GM18519 (cell line): ENCODE data around the gene USP19.

Source experiments
- ATAC-seq: cut with Tn5 transposase; IDR thresholded peaks from one replicate; pipeline ENCODE4 v1.9.1; 2021; ENCODE audit warnings: mild to moderate bottlenecking, moderate library complexity; ENCODE audit not compliant: unreplicated experiment, low FRiP score

The USP19 gene

DNA sequence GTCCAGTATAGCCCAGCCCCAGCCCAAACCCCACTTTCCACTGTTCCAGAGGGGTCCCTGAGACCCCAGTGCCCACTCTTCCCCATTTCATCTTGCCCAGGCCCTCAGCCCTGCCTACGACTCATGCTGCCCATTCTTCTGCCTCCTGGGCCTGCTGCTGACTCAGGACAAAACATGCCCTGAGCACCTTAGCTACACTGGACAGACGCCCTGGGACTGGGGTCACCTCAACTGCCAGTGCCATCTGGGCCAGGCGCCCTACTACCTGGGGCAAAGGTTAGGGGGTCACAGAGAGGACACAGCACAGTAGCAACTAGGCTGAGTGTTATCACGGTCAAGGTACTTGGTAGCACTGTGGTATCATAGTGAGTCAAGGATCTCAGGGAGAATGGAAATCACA lies 14.9 kb upstream of the USP19 start:
- no peak for ATAC-seq

DNA sequence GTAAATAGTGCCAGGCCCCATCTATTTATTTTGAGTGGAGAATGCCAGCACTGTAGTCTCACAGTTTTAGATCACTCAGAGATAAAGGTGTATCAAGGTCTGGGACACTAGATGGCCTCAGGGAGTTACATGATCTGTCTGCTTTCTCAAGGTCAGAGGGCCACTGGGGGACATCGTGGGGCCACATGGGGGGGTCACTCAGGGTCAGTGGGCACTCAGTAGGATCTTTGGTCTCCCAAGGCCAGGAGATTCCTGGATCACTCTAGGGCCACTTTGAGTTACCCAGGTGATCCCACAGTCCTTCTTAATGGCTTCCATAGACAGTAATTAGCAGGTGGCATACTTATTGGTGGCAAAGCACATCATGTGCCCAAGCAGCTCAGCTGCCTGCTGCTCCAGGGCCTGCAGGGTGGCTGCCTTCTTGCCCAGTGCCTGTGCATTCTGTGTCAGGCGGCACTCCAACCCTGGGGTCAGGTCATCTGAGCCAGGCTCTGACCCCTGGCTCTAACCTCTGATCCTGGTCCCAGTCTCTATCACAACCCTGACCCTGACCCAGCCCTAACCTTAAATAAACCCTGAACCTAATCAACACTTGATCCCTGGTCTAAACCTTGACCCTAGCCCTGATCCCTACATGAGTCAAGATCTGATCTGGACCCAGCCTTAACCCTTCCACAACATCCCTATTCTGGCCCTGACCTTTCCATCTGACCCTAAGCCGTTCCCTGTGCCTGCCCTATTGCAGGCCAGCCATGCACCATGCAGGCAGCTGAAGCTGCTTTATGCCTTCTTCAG lies 14.0 kb upstream of the USP19 start:
- ATAC-seq, result no peak

DNA sequence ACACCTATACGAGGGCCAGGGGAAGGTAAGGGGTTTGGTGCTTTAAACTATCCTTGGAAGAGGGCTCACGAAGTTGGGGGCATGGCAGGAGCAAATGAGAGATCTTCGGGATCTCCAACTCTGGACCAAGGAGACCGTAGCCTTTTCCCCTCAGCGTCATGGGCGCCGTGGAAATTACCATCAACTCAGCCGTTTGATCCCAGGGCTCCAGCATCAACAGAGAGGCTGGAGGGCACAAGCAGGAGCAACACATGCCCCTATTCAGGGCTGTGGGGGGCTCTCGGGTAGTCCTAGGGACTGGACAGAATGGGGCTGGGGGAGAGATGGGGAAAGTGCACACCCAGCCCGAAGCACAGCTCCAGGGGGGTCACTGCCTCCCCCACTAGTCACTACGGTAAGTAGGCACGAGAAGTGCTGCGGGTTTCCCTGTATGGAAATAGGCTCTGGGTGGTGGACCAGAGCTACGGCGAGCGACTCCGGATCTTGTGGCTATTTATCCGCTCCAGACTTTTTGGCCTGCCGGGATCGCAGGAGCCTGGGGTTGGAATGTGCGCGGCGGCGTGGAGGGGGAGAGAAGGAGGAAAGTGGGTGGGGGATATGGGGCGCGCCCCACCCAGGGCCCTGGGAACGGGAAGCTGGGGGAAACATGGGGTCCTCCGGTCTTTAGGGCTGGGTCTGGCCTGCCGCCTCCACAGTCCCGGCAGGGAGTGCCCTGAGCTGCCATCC lies 12.8 kb upstream of the USP19 start:
- ATAC-seq, result no peak

DNA sequence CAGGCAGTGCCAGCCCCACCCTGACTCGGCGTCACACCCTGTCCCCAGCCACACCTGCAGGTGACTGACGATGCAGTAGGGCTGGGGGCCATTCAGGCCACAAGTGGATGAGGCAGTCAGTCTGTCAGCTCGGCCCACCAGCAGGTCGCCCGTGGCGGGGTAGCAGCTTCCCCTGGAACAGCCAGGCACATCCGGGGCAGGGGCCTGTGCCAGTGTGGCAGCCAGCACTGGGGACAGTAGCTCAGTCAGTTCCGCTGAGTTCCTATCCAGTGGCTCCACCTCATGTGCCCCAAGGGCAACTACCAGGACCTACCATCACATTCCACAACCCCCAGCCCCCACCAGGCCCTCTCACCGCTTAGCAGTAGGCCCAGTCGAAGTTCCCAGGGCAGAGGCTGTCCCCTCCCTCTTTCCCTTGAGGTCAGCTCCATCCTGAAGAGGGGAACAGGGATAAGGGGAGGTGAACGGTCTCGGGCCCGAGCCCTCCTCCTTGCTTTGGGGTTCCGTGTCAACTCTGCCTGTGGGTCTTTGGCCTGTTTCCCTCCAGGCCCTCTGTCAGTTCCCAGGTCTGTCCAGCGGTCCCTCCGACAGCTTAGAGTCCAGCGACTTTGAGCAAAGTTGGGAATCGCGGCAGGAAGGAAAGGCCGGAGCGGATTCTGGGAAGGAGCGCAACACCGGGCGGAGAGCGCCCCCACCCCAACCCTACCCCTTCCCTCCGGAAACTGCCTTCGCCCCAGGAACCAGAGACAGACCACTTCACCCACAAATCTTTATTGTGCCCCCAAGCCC lies 12.0 kb upstream of the USP19 start, which contains the start of gene LAMB2:
LAMB2 (minus strand) TSS at position 614 of the 789 bp plus-strand sequence; CDS start at position 431, 183 bp downstream.
- no peak for ATAC-seq

DNA sequence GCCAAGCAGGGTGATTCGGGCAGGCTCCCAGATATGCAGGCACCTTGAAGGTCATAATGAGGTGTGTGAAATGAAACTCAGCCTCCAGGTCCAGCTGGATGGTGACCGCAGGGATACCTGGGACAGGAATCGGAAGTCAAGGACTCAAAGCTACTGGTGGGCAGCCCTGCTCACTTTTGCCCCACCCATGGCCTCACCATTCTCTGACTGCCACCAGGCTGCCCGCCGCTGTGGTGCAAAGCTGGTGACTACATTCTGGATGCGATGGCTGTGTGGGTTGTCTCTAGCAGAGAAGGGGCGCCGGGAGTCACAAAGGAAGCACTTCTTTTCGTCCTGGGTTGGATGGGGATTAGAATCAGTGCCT lies 11.4 kb upstream of the USP19 start:
- no peak for ATAC-seq

DNA sequence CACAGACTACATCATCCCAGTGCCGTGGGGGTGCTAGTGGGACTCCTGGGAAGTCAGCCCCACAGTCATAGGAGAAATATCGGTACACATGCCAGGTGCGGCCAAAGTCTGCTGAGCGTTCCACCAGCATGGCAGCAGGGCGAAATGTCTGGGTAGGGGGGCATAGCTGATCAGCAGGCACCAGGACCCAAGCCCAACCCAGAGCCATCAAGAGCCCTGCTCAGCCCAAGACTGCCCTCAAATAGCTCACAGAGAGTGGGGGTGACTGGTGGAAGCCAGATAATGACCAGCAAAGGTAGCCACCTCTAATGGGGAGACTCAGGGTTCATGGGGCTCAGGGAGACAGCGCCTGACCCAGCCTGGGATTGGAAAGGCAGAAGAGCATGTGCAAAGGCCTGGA lies 11.0 kb upstream of the USP19 start:
- ATAC-seq, result no peak

DNA sequence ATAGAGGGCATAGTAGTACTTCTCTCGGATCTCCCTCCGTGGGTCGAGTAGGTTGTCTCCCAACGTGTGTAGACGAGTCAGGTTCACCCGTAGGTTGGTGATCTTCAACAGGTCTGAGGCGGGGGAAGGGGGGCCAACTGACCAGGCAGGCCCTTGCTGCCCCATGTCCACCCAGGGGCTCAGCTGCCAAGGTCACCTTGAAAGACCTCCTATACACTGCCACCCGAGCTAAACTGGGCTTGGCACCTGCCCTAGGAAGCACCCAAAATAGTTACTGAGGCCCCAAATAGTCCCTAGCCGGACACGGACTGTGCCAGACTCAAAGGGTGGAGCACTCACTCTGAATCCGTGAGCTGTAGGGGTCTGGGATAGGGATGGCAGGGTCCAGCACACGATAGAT lies 10.4 kb upstream of the USP19 start:
- ATAC-seq, result no peak

DNA sequence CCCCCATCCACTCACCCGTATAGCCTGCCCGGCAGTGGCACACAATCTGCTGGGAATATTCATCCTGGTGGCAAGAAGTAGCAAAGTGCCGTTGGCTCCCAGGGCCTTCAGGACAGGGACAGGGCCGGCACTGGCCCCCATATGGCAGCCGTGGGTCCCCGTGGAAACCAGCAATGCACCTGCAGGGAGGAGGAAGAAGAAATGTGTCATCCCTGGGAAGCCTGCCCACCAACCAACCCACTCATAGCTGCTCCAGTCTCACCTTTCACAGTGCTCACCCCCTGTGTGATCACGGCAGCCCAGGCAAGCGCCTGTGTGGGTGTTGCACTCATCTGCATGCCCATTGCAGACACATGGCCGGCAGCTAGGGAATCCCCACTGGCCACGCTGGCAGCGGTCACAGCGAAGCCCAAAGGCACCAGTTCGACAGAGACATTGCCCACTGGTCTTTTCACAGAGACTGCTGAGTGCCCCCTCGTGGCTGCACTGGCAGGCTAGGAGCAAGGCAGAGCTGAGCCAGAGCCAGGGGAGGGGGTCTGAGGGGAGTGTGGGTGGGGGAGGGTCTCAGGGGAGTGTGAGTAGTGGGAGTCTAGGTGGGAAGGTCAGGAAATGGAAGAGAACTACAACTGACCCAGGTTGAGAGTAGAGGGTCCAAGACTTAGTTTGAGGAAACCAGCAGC lies 4.5 kb upstream of the USP19 start:
- ATAC-seq, result no peak

DNA sequence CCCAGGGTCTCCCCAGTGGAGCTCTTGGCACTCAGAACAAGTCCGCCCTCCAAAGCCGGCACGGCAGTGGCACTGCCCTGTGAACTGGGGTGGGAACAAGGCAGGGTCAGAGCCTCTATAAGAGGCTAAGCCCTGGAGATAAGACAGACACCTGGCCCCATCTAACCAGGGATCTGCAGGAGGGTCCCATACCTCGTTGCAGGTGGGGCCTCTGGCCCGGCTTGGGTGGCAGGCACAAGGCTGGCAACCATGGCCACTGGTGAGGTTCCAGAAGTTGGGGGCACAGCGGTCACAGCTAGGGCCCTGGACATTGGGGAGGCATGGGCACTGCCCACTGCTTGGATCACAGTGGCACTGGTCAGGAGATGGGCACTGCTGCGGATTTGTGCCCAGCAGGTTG lies 3.6 kb upstream of the USP19 start:
- no peak for ATAC-seq

DNA sequence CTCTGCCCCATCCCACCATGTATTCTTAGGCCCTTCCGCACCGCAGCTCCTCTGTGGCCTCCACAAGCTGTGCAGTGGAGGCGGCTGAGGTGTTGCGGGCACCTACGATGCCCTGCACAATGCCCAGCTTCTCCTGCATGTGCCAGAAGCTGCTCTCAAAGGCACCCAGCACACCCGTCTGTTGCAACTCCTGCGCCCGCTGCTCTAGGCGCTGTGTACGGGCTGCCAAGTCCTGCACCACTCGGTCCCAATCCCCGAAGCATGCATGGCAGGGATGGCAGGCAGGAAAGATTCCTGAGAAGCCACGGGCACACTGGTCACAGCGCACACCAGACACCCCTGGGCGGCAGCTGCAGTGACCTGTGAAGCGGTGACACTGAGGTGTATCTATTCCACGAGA lies 3.1 kb upstream of the USP19 start:
- no peak for ATAC-seq

DNA sequence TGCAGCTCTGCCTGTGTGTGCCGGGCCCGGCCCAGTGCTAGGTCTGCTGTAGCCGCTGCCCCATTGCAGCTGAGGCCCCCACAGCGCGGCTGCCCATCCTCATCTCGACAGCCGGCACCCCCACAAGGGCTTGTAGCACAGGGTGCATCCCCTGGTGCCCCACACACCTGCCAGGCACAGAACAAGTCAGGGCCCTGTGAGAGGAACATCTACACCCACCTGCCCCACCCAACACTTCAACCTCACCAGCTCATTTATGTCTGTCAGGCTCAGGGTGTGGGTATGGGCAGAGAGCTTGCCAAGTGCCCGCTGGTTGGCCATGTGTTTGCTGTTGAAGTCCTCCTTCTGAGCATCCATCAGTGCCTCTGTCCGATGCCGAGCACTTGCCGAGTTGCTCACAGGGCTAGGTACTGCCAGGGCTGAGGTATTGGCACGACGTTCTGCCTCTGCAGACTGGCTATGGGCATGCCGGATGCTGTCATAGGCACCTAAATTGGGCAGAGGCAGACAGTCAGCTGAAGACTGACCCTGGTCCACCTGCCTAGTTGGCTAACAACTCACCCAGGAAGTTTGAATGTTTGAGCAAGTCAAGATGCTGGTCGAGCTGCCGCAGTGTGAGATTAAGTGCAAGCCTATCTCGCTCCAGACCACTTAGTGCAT lies 2.4 kb upstream of the USP19 start:
- ATAC-seq, result no peak

DNA sequence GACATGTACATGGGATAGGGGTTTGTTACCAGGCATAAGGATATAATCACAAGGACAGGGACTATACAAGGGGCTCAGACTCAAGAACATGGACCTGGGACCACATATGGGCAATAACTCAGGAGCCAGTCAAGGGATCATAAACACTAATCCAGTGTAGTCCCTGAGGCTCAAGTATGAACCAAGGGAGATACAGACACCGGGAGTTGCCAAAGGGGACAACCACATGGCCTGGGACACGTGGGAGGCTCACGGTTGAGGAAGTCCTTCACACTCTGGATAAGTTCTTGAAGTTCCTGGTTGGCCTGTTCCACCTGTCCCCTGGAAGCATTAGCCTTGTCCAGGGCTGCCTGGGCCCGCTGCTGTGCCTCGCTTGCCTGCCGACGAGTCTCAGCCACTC lies 1.8 kb upstream of the USP19 start:
- no peak for ATAC-seq

DNA sequence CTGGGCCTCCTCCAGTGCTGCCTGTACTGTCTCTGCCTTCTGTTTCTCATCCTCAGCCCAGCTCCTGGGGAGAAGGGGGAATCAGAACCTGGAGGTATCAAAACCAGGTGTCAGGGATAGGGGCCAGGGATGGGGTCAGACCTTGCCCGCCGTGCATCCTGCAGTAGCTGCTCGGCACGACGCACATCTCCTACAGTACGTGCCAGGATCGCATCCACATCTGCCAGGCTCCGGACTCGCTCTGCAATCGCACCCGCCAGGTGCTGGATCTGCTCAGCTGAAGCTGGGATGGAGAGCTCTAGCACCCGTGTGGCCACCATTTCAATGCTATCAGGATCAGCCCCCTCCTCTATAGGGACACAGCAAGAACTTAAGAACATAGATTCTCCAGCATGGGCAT lies 1.4 kb upstream of the USP19 start:
- no peak for ATAC-seq

DNA sequence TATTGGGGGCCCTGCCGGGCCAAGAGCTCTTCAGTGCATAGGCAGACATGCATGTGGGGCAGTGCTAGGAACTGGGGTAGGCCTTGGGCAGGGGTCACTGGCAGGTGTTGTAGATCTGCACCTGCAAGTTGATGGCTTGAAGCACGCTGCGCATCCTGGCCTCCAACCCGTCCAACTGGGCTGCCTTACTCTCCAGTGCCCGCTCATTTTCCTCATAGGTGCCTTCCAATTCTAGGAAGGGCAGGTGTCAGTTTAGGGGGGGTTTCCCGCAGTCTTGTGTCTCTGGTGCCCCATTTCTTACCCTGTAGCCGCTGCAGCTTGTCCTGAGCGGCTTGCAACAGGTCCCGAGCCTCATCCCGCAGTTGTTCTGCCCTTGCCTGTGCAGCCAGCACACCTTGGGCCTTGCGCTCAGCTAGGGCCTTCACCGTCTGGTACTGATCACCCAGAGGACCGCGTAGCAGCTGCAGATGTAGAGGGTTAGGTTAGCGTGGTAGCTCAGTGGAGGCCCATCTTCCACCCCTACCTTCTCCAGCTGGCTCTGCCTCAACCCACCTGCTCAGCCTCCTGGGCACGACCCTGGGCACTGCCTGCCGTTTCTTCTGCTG lies 611 bp upstream of the USP19 start:
- ATAC-seq, result no peak

DNA sequence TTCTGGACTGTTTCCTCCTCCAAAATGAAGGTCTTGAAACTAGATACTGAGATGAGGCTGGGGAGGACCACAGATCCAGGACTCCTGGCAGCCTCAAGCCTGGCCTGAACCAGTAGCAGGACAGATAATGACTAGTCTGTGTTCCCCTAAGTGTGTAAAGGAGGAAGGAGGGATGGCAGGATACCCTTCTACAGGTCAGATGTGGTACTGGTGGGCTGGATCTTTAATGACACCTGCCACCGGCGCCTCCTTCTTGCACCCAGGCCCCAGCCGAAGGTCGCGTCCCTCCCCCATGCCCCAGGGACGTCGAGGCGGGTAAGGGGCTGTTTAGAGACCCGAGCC lies 556 bp downstream of the USP19 start:
- ATAC-seq, result no peak

DNA sequence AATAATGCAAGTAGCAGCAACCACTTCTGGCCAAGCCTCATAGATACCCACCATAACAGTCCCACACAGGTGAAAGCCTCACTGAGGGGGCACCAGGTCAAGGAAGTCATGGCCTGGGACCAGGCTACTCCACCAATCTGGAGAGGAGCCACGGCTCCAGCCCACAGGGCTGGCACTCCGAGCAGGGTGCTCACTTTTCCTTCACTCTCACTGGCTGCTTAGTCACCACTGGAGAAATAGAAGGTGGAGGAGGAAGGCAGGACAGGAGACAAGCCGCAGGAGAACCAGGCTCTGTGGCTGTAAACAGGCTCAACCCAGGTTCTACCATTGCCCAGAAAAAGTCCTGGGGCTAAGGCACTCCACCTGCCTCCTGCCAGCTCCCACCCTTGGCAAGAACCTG lies 1.2 kb downstream of the USP19 start:
- ATAC-seq, result no peak

DNA sequence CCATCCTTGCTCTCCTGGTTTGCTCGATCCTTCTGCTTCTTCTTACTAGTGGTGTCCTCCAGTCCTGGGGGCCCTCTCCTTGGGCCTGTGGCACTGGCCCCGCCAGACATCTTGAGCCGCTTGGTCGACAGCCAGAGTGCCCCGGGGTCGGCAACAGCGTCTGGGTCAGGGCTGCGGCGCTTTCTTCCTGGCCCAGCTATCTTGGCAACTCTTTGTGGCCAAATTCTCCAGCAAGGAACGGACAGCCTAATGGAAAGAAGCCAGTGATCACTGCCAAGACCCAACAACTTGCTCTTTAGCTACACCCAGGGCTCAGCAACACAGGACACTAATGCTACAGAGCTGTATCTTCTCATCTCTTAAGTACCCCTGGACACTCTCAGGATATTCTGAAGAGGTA lies 1.6 kb downstream of the USP19 start:
- no peak for ATAC-seq

DNA sequence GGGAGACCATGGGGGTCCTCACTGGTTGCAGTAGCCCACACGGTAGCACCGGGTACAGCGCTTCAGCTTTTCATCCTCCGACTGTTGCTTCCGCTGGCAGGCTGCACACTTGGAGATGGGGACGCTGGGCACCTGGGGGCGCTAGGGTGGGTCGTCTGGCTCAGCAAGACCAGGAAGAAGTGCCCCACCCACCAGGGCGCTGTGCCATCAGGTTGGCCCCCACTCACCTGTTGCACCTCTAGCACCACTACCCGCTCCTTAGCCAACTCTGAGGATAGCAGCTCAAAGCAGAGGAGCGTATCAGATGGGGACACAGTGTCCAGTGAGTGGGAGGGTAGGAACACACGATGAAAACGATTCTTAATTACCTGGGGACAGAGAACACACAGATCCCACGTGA lies 8.4 kb downstream of the USP19 start:
- ATAC-seq, result no peak

DNA sequence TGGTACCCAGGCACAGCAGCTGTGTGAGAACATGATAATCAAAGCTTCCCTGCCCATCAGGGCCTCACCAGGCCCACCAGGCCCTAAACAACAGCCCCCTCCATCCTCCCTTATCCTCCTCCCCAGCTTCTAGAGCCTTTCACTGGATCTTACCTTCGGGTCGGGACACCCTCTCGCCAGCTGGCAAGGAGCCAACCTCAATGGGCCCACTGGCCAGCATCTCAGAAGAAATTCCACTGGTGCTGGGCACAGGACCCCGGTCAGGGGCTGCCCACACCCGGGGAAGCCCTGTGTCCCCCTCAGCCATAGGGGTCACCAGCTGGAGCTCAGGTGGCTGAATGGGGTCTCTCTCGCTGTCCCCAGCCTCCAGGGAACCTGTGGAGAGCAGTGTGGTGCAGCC lies 9.3 kb downstream of the USP19 start:
- no peak for ATAC-seq

DNA sequence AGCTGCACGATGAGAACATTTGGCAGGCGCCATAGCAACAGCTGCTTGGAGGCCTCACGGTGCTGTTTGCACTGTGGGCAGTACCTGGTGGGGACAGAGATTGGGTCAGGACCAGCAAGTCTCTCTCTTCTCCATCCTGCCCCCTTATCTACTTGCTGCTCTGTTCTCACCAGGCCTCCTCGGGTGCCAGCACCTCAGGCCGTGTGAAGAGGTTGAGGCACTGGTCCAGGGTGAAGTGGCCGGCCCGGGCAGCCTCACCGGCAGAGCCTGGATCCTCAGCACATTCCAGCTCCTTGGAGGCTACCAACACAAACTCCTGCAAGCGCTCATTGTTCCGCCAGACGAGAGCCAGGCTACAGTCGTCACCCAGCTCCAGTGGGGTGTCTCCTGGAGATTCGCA lies 9.8 kb downstream of the USP19 start:
- ATAC-seq, result no peak
